HFFc6 (cell line): ENCODE data around the gene SKIDA1. TPM values are rescaled to one million over a fixed set of nuclear protein-coding genes. Genes with fewer than 3 reads are reported as not detected.

Experiments used
- DNase-seq: peaks from one replicate; pipeline ENCODE4 v3.0.0-alpha.2; 2018
- H3K27ac Mint-ChIP-seq: 2 replicates; pipeline ENCODE4 v1.8.0; 2020; ENCODE audit warnings: mild to moderate bottlenecking, mixed read lengths
- H3K27me3 Mint-ChIP-seq: 2 replicates; pipeline ENCODE4 v1.8.0; 2021; ENCODE audit warnings: mild to moderate bottlenecking, moderate library complexity, mixed read lengths; ENCODE audit not compliant: insufficient read depth
- H3K36me3 Mint-ChIP-seq: 2 replicates; pipeline ENCODE4 v1.8.0; 2021; ENCODE audit warnings: low read depth, mixed read lengths
- H3K4me1 Mint-ChIP-seq: 2 replicates; pipeline ENCODE4 v1.8.0; 2020; ENCODE audit warnings: low read depth, mixed read lengths
- H3K4me3 Mint-ChIP-seq: 2 replicates; pipeline ENCODE4 v1.8.0; 2020; ENCODE audit warnings: mild to moderate bottlenecking, moderate library complexity, mixed read lengths
- H3K9me3 Mint-ChIP-seq: 2 replicates; pipeline ENCODE4 v1.8.0; 2020; ENCODE audit warnings: mild to moderate bottlenecking, mixed read lengths
- total RNA-seq, 6 experiments: library from RNA; stranded (reverse); fragmentation: NEBNext Ultra II Directional; extraction: Animal tissue kit (Norgen Biotek cat#: 25700); gene quantifications; 2 replicates in 1 of 6; 3 replicates in 5 of 6; pipeline ENCODE4 v1.2.3, GENCODE V29; 2021
- TF ChIP-seq, protein P1 (sequence below): fragments of 200-600 bp; sonication (generic); IDR thresholded peaks from 2 replicates; pipeline ENCODE4 v1.5.0; 2021; ENCODE audit warnings: antibody characterized with exemption, mild to moderate bottlenecking

Gene SKIDA1
- total RNA-seq, 6 experiments from 2014 or later, result 0.35 to 0.71 (median 0.46) TPM

DNA sequence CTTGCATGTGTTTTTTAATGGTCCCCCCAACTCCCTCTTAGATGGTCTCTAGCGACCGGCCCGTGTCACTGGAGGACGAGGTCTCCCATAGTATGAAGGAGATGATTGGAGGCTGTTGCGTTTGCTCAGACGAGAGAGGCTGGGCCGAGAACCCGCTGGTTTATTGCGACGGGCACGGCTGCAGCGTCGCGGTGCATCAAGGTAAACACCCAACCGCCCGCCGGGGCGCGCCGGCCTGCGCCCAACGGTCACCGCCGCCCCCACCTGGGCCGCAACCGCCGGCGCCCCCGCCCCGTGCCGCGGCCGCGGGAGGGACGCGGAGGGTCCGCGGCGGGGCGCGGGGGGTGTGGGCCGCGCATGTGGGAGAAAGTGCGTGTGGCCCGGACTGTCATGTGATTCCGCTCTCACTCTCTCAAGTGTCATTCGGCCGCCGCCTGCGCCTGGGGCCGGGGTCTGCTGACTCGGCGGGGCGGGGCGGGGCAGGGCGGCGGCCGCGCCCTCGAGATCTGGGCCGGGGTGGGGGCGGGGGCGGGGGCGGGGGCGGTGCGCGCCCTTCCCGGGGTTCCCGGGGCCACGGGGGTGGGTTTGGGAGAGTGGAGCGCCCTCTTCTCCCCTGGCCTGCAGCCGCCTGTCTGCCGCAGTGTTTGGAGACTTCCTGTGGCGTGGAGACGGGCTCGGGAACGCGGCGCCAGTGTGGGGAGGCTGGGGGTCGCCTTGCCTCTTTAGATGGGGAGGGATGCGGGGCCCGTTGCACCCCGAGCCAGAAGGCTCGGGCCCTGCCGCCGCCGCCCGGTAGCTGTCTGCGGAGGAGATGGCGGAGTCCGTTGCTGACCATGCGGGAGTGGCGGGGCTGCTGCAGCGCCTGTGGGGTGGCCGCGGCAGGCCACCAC, 9.4 kb upstream of the SKIDA1 start:
- Mint-ChIP-seq H3K9me3 (no peaks in the 10 kb centered on the region), H3K27ac (peak overlapping the region; percentile 77), H3K4me1 (peaks cover 30% of the 10 kb centered on the region), H3K4me3 (peak overlapping the region; percentile 88), H3K36me3 (peaks cover 5% of the 10 kb centered on the region; the same call in 1 of the 2 replicates), H3K27me3 (no peaks in the 10 kb centered on the region)
- DNase-seq, result peak; percentile 62
- TF ChIP-seq, protein P1, sequence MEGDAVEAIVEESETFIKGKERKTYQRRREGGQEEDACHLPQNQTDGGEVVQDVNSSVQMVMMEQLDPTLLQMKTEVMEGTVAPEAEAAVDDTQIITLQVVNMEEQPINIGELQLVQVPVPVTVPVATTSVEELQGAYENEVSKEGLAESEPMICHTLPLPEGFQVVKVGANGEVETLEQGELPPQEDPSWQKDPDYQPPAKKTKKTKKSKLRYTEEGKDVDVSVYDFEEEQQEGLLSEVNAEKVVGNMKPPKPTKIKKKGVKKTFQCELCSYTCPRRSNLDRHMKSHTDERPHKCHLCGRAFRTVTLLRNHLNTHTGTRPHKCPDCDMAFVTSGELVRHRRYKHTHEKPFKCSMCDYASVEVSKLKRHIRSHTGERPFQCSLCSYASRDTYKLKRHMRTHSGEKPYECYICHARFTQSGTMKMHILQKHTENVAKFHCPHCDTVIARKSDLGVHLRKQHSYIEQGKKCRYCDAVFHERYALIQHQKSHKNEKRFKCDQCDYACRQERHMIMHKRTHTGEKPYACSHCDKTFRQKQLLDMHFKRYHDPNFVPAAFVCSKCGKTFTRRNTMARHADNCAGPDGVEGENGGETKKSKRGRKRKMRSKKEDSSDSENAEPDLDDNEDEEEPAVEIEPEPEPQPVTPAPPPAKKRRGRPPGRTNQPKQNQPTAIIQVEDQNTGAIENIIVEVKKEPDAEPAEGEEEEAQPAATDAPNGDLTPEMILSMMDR, result 0 out of 2 replicates have a peak, but pooled peaks have one; percentile 14

DNA sequence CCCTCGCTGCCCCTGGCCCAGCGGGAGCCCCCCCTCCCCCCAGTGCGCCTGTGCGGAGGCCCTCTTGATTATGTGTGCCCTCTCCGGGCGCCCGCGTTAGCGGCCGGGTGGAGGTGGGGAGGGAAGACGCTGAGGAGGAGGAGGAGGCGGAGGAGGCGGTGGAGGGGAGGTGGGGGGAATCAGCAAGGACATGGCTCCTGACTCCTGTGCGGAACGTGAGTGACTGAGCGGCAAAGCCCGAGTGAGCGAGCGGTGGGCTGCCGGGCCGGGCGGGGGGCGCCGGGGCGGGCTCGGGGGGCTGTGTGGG, 8.8 kb upstream of the SKIDA1 start:
- H3K27me3 Mint-ChIP-seq, result no peaks in the 10 kb centered on the region
- peak overlapping the region; percentile 65 for H3K27ac Mint-ChIP-seq
- peaks cover 5% of the 10 kb centered on the region; the same call in 1 of the 2 replicates for H3K36me3 Mint-ChIP-seq
- no peak for DNase-seq
- H3K4me1 Mint-ChIP-seq, result peaks cover 34% of the 10 kb centered on the region
- H3K9me3 Mint-ChIP-seq, result no peaks in the 10 kb centered on the region
- TF ChIP-seq, protein P1, result no peak
- peak overlapping the region; percentile 88 for H3K4me3 Mint-ChIP-seq

DNA sequence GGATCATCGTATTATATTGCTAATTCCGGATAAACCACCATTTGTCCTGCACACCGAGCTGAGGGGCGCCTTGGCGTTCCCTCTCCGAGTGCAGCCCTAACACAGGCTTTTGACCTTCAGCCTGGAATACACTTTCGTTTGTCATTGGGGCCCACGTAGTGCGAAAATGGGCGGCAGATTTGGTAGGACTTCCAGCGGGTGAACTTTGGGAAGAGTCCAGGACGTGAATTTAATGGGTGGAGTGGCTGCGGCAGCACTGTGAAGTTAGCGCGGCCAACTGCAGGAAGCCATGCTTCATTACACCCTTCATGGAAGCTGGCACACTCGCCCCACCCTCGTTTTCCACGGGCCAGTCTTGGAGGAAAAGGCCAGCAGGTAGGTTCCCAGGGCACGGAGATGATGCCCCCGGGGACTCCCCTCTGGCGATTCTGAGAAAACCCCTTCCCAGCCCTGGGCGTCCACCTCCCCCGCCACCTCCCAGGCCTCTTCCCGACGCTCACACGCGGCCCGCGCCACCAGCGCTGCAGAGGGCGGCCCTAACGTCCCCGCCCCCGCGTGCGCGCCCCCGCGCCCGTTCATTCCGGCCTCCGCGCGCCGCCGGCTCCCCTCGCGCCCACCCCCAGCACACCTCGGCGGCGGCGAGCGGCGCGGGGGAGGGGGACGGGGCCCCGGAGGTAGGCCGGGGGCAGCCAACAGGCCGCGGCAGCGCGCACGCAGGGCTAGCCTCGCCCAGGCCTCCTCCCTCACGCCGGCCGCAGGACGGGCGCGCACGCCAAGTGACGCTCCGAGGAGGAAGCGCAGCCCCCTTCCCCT, 8.2 kb upstream of the SKIDA1 start, which contains the start of gene MLLT10:
TSS of gene MLLT10 (plus strand) at position 766 of the 813 bp plus-strand sequence. CDS start 413 bp downstream, outside the sequence.
- no peaks in the 10 kb centered on the region for H3K27me3 Mint-ChIP-seq
- peak within 1 kb of the TSS; percentile 98 for H3K27ac Mint-ChIP-seq
- peak within 1 kb of the TSS; percentile 94 for H3K4me3 Mint-ChIP-seq
- peaks cover 3% of the 10 kb centered on the region; the same call in 1 of the 2 replicates for H3K36me3 Mint-ChIP-seq
- H3K9me3 Mint-ChIP-seq, result no peaks in the 10 kb centered on the region
- H3K4me1 Mint-ChIP-seq, result peaks cover 39% of the 10 kb centered on the region
- TF ChIP-seq, protein P1, result peak; percentile 55
- DNase-seq, result peak; percentile 90

DNA sequence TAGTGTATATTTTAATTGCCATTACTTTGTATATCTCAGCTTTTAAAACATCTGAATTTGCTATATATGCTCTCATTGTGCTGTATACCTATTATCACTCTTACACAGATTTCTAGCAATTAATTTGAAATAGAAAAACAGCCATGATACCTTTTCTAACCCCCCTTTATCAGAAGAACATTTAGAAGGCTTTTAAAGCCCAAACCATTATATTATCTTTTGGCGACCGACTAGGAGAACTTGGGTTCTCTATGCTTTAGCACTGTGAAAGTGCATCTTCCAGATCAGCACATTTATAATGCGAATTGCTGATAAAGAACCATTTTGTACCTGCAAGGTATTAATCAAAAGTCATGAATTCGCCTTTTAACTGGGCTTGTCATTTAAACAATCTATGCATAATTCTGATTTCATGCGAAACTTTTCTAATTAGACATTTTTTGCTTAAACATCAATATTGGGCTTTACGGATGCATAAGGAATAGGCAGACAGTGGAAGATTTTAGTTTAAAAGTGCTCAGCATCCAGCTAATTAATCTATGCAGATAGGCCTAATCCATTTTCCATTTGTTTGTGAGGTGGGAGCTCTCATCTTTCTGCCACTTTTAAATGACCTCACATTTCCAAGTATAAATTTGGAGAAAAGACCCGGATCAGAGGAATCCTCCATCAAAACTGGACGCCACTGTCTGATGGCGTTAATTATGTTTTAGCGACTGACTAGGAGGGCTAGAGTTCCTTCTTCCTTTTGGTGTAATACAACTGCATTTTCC, 7.4 kb upstream of the SKIDA1 start:
- Mint-ChIP-seq H3K27me3 (no peaks in the 10 kb centered on the region), H3K9me3 (no peaks in the 10 kb centered on the region), H3K4me3 (peak overlapping the region; percentile 94), H3K36me3 (no peaks in the 10 kb centered on the region), H3K27ac (peak overlapping the region; percentile 98), H3K4me1 (peaks cover 47% of the 10 kb centered on the region)
- no peak for DNase-seq
- TF ChIP-seq, protein P1, result no peak

DNA sequence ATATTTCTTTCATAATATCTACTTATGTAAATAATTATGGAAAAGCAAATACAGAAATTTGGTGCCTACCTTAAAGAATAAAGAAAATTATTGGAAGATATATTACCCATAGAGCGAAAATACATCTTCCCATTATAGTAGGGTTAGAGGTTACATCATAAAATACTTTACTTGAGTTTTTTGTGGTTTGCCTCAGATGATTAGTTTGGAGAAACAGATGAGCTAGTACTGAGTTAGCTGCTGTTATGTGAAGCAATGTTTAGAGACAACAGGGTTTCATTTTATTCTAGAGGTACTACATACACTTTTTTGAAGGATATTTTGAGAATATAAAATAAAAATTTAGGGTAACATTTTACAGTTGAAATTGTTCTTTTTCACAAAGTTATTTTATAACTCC, 5.7 kb upstream of the SKIDA1 start:
- Mint-ChIP-seq H3K9me3 (no peaks in the 10 kb centered on the region), H3K27me3 (peaks cover 1% of the 10 kb centered on the region; the same call in 1 of the 2 replicates), H3K4me1 (peaks cover 51% of the 10 kb centered on the region), H3K27ac (no peak overlapping the region), H3K4me3 (no peak overlapping the region), H3K36me3 (no peaks in the 10 kb centered on the region)
- TF ChIP-seq, protein P1, result no peak
- no peak for DNase-seq
